GM12892 (cell line): ENCODE measurements around the gene WNT3A.

Experiments
- POLR2A ChIP-seq: IDR thresholded peaks from 2 replicates; pipeline ENCODE4 v1.6.1; 2011; ENCODE audit warnings: low read depth, low read length, control low read depth
- POLR2AphosphoS5 ChIP-seq: IDR thresholded peaks from 2 replicates; pipeline ENCODE4 v1.6.1; 2011; ENCODE audit warnings: low read depth, low read length, control low read depth

- TF ChIP-seq POLR2A: no peak
- TF ChIP-seq POLR2AphosphoS5: no peak
Measured at GRCh38 chr1:228081578-228082213, 74.9 kb downstream of the WNT3A start.
